GM04504 (cell line): Measurements from ENCODE around the gene NRDE2.

ENCODE experiments used
- DNase-seq: peaks from one replicate; pipeline ENCODE4 v3.0.0-alpha.2; 2012; ENCODE audit warnings: low read depth

NRDE2 gene

GRCh38 chr14:90296641-90297040 lies 35.1 kb downstream of the NRDE2 start:
- no peak for DNase-seq

DNA sequence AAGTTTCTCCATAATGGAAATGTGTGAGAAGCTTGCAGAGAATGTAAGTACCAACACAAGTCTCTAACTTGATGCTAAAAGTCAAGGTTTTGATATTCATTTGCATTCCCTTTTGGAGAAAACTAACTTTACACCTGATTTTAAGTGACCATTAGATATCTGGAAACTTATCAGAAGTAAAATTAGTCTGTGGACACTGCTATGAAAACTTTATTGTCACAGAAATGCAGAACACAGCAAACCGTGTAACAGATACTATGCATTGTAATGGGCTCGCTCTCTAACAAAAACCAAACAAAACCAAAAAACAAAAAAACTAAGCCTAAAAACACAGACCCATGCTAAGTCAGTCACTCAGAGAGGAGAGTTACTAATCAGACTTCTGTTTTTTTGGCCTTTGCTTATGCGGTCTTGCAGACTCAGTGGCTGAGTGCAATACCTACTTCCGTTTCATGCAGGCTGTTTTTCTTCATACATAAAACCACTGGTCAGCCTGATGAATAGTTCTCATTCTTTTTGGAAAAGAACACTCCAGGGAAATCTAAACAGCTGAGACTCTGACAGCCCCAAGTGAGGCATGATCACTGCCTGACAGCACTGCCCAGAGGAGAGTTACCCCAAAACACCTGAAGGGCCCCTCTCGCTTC lies 35.7 kb downstream of the NRDE2 start:
- no peak for DNase-seq

DNA sequence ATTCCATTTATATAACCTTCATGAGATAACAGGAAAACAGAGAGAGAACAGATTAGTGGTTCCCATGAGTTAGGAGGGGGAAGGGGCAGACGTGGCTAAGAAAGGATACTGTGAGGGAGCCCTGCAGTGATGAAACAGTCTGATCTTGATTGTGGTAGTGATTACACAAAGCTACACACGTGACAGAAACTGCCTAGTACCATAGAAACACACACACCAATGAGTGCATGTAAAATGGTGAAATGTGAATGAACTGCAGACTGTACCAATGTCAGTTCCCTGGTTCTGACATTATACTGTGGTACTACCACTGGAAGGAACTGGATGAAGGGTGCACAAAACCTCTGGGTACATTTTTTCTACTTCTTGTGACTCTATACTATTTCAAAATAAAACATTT lies 36.9 kb downstream of the NRDE2 start:
- no peak for DNase-seq

DNA sequence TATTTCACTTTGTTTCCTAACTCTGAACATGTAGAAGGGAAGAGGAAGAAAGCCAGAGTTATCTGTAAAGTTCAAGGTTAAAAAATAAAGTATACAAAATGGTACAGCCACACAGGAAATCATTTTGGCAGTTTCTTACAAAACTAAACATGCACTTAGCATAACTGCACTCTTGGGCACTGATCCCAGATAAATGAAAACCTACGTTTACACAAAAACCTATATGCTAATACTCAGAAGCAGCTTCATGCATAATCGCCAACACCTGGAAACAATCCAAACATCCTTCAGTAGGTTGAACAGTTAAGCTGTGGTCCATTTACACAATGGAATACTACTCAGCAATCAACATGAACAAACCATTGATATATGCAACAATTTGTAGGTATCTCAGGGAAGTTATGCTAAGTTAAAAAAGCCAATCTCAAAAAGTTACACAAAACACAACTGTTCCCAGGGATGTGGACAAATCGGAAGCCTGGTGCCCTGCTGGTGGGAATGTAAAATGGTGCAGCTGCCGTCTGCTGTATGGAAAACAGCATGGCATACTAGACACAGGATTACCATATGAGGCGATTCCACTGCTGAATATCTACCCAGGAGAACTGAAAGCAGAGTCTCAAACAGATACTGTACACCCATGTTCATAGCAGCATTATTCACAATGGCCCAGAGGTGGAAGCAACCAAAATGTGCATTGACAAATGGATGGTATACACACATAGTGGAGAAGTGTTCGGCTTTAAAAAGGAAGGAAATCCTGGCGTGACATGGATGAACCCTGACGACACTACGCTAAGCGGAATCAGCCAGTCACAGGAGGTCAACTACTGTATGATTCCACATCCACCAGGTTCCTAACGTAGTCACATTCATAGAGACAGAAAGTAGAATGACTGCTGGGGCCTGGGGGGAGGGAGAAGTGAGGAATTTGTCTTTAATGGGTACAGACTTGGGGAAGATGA lies 37.7 kb downstream of the NRDE2 start:
- no peak for DNase-seq

GRCh38 chr14:90291699-90292098 lies 40.0 kb downstream of the NRDE2 start:
- no peak for DNase-seq

- DNase-seq = no peak
Measured at GRCh38 chr14:90290337-90291011, 41.3 kb downstream of the NRDE2 start.

- DNase-seq = no peak
Measured at GRCh38 chr14:90288651-90289355, 42.9 kb downstream of the NRDE2 start.

GRCh38 chr14:90287791-90288190 lies 44.0 kb downstream of the NRDE2 start:
- DNase-seq = no peak

GRCh38 chr14:90281756-90282155 lies 50.0 kb downstream of the NRDE2 start:
- no peak for DNase-seq

GRCh38 chr14:90281261-90281660 lies 50.5 kb downstream of the NRDE2 start:
- DNase-seq = peak; percentile 32

DNA sequence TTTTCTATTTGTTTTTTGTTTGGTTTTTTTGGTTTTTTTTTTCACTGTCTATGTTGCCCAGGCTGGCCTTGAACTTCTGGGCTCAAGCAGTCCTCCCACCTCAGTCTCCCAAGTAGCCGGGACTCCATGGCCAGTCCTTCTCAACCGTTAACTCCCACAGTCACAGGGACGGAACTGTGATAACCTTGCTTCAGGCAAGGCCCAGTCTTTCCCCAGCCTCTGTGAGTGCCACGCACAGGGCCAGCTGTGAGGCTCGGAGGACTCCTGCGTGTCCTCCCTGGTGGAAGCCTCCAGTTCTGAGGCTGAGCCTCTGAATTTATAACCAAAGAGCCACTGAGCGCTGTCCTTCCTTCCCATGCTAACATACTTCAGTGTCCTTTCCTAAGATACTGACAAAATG lies 51.6 kb downstream of the NRDE2 start:
- no peak for DNase-seq

DNA sequence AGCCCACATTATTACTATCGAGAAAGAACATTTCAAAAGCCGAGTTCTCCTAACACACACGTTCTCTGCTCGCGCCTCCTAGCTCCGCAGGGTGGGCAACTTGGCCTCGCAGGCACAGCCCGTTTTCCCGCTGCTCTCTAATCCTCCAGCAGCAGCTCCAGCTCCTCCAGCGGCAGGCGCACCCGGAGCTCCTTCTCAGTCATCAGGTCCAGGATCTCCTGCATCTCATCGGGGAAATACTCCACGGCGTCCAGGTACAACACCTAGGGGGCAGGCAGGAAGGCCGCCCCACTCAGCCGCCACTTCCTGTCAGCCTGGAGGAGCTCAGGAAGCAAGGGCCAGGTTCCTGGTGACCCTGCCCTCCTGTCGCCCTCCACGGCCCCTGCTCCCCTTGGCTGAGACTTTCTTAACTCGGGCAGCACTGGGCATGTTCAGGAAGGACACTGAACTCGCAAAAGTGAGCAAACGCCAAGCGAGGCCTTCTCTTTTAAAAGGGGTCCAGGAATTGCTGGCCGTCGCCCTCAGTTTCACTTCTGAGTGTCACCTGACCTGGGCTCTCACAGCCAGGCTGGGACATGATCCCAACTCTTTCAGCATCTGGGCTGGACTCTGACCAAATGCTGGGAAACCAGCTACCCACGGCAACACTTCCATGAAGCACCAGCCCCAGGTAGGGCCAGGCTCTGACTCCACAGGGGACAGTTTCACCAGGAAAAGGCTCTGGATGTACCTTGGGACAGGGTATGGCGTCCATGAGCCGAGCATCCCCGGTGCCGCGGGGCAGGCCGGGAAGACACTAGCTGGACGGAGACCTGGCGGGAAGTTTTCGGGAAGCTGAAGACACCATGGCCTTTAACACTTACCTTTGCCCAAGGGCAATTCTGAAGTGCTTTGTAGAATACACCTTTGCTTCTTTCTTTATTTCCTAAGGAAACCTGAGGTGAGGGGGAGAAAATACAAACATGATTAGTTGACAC lies 53.3 kb downstream of the NRDE2 start:
- no peak for DNase-seq

DNA sequence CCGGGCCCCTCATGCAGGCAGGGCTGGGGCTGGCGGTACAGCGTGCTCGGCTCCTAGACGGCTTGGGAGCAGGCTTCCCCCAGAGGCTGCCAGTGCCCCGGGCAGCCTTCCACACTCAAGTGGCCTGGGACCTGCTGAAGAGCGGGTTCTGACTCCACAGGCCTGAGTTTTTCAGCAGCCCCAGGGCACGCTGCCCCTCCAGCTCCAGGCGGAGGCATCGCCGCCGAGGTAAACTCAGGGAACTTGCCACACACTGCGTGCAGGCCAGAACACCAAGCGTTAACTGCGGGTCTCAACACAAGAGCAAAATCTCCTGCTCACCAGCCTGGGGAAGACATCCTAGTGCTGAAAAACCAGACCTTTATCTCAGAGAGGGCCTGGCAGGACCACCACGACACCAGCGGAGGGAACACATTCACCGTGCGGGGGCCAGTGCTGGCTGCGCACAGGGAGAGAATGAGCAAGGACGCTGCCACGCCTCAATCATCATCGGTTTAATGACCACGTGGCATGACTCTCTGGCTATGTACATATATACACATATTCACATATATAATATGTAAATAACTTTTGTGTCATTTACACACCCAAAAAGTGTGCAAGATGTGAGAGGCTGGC lies 54.1 kb downstream of the NRDE2 start:
- DNase-seq = no peak

GRCh38 chr14:90276646-90277367 lies 54.9 kb downstream of the NRDE2 start:
- no peak for DNase-seq

- DNase-seq = no peak
Measured at GRCh38 chr14:90275820-90276219, 55.9 kb downstream of the NRDE2 start.

- DNase-seq = no peak
Measured at GRCh38 chr14:90275458-90275814, 56.3 kb downstream of the NRDE2 start.

GRCh38 chr14:90274808-90275457 lies 56.8 kb downstream of the NRDE2 start:
- no peak for DNase-seq

- DNase-seq = no peak
Measured at GRCh38 chr14:90274019-90274418, 57.7 kb downstream of the NRDE2 start.

- no peak for DNase-seq
Measured at GRCh38 chr14:90273532-90273931, 58.2 kb downstream of the NRDE2 start.
